ENCODE results near the gene CNRIP1. TPM values are rescaled to one million over a fixed set of nuclear protein-coding genes. Genes with fewer than 3 reads are reported as not detected.
"Not testable (repeated sequence)": the region's sequence is repeated elsewhere in the genome, so short reads cannot be mapped to it uniquely, and the experiment has no call there.

The CNRIP1 gene
- total RNA-seq, 1 experiment from 2014 or later, result 7.2 TPM

DNA sequence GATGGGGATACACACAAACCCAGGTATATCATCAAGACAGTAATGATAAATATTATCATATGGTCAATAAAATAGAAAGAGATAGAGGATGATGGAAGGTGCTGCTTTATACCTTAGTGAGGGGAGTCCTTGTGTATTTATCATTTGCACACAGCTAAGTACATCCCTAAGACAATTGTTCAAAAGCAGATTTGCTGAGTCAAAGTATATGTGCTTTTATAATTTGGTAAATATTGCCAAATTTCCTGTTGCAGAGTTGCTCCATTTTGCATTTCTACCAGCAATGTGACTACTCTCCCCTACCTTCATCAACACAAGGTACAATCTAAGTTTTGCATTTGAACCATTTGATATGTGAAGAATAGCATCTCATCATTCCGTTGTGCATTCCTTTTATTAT is 22.7 kb upstream of the CNRIP1 start:
- in situ Hi-C loops (cut with HindIII; ENCODE audit: low pct_unique_long_range_greater_than_20kb, low sequenced_read_pairs), result no loop called here
- DNase-seq (ENCODE audit: low read depth), result no peak

DNA sequence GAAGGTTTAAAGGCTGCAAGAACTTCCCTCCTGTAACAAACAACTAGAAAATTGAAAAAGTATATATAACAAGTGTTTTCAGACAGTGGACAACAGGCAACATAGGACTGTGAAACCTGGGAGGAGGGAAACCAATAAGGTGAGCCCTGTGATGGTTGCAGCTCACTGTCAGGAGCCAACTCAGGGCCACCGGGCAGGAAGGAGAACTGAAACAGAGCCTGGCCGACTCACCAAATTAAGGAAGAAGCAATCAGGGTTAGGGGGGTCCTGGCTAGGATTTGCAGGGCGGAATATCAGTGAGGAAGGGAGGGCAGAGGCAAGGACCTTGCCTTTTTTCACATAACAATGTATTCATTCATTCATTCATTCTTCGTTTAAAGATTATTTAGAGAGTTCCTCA is 21.8 kb upstream of the CNRIP1 start:
- DNase-seq (ENCODE audit: low read depth), result no peak

DNA sequence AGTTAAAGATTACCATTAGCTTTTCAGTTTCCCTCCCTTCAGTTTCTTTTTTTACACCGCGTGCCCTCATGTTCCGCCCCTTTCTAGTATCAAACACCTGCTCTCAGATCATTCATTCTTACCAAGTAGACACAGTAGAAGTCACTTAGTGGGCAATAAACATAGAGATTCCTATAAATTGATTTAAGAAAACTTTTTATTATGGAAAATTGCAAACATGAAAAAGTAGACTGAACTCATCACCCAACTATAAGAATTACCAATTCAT is 21.2 kb upstream of the CNRIP1 start:
- in situ Hi-C loops (cut with HindIII; ENCODE audit: low pct_unique_long_range_greater_than_20kb, low sequenced_read_pairs), result no loop called here

More for the DNA sequence above, 21.8 kb upstream of the CNRIP1 start:
- in situ Hi-C loops (cut with HindIII; ENCODE audit: low pct_unique_long_range_greater_than_20kb, low sequenced_read_pairs), result no loop called here

DNA sequence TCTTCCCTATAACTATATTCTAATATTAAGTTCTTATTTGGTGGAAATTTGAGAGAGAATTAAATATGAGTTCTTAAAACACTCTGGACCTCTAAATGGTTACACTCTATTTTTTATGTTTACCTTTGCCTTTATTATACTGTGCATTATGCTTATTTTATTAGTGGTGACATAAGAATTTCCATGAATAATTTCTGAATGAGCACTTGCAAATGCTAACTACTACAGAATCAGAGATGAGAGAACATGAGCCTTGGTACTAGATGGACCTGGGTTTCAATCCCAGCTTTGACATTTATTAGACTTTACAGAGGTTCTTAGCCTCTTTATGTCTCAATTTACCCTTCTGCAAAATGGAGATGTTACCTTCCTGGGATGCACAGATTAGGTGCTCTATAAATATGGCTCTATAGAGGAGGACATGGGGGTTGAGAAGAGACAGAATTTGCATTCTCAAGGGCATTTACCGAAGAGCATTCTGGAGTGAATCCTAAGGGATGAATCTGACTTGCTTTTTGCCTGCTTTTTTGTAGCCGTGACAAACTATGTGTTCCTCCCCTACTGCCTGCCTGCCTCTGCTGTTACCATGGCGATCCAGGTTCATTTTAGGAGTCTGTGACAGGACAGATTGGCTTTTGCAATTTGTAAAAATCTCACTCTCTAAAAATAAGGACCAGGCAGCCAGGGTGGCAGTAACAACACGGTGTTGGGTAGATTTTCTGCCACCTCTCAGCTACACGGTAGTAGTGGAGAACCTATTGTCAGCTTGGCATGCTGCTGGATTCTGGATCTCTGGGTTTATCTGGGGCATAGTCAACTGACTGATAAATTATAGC is 20.7 kb upstream of the CNRIP1 start:
- no peak for DNase-seq (ENCODE audit: low read depth)
- in situ Hi-C loops (cut with HindIII; ENCODE audit: low pct_unique_long_range_greater_than_20kb, low sequenced_read_pairs), result no loop called here

More for the DNA sequence above, 21.2 kb upstream of the CNRIP1 start:
- DNase-seq (ENCODE audit: low read depth), result no peak

DNA sequence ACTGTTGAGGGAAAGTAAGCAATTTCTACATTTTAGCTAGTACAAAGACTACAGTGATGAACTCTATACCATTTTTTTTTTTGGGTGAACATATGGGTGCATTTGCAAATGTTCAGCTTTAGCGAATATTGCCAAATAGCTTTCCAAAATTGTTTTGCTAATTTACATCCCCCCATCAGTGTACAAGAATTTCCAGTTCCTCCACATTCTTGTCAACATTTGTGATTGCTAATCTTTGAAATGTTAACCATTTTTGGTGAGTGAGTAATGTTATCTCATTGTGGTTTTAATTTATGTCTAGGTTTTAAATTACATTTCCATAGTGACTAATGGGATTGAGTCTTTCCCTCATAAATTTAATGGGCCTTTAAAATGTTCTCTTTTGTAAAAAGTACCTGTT is 16.4 kb upstream of the CNRIP1 start:
- DNase-seq (ENCODE audit: low read depth), result no peak
- in situ Hi-C loops (cut with HindIII; ENCODE audit: low pct_unique_long_range_greater_than_20kb, low sequenced_read_pairs), result no loop called here

DNA sequence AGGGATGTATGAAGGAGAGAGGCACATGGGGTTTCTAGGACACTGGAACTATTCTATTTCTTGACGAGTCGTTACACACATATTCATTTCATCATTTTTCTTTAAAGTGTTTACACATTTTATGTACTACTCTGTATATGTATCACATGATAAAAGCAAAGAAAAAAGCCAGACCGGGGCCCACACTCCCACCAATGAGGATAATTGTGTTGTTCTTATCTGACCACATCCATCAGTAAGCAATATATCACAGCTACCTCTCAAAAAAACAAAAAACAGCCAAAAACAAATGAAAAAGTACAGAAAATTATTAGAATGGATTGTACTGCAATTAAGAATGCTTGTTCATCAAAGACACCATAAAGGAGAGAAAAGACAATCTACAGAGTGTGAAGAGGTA is 14.2 kb upstream of the CNRIP1 start:
- DNase-seq (ENCODE audit: low read depth), result no peak
- in situ Hi-C loops (cut with HindIII; ENCODE audit: low pct_unique_long_range_greater_than_20kb, low sequenced_read_pairs), result no loop called here

DNA sequence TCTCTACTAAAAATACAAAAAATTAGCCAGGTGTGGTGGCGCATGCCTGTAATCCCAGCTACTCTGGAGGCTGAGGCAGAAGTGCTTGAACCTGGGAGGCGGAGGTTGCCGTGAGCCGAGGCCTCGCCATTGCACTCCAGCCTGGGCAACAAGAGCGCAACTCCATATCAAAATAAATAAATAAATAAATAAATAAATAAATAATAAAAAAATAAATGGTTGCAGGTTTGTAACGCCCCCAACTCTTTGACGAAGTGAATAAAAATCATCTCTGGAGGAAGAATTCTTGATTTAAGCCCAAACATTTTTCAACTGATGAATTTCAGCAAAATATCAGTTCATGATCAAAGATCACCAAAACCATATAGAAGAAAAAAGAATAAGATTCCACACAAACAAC is 13.3 kb upstream of the CNRIP1 start:
- no peak for DNase-seq (ENCODE audit: low read depth)
- in situ Hi-C loops (cut with HindIII; ENCODE audit: low pct_unique_long_range_greater_than_20kb, low sequenced_read_pairs), result no loop called here

DNA sequence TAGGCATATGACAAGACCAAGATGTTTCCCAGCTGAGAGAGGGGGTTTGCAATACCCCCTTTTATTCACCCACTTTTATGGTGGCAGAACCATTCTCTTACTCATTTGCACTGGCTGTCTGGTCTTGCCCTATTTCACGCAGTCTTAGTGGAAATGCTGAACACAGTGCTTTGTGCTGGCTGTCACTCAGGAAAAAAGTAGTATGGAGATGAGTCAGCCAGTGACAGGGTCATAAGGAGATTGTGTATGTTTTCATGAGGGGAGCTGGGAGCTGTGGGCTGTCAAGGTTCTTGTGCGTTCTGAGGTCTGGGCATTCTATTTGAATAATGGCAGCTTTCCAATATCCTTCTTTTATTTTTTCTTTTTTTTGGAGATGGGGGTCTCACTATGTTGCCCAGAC is 10.9 kb upstream of the CNRIP1 start:
- in situ Hi-C loops (cut with HindIII; ENCODE audit: low pct_unique_long_range_greater_than_20kb, low sequenced_read_pairs), result no loop called here
- DNase-seq (ENCODE audit: low read depth), result no peak

DNA sequence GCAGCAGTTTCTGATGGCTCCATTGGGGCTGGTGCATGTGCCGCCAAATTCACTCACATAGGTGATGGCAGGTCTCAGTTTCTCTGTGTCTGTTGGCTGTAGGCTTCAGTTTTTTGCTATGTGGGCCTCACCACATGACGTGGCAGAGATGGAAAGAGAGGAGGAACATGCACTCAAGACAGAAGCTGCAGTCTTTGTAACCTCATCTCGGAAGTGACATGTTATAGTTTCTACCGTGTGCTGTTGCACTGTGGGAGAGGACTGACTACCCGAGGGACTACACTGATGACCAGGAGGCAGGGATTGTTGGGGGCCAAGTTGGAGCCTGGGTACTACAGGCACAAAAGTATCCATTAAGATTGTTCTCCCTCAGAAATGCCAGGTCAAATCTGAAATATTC is 9.2 kb upstream of the CNRIP1 start:
- no peak for DNase-seq (ENCODE audit: low read depth)
- in situ Hi-C loops (cut with HindIII; ENCODE audit: low pct_unique_long_range_greater_than_20kb, low sequenced_read_pairs), result no loop called here

DNA sequence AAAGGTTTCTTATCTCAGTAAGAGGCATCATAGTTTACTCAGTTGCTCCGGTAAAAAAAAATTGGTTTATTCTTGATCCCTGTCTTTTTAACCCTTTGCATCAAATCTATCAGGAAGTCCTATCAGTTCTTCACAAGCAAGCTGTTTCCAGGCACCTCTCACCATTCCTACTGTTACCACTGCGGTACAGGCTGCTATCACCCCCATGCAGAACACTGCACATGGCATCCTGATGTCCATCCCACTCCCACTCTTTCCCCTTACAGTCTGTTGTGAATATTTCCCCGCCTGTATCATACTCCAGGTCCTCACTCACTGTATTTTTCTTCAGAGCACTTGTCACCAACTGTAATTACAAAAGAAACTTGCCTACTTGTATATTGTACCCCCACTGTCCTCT is 5.3 kb upstream of the CNRIP1 start:
- DNase-seq (ENCODE audit: low read depth), result no peak
- in situ Hi-C loops (cut with HindIII; ENCODE audit: low pct_unique_long_range_greater_than_20kb, low sequenced_read_pairs), result no loop called here

DNA sequence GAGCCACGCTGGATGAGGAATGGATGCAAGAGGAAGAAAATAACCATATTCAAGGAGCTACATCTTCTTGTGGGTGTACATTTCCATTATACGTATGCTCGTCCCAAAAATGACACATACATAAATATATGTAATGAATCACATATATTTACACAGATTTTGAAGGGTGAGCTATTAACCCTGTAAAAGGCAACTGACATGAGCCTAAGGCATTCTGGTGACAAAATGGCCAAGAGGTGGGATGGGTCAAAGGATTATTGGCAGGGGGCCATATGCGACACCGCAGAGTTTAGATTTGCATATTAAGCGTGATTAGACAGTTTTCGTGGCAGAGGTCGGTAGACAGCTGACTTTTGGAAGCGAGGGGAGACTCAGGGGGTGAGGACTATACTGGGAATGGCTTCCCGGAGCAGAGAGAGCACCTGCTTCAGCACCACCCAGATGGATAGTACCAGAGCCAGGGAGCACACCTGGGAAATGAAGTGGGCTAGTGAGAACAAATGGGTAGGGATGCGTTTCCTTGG is 431 bp upstream of the CNRIP1 start:
- in situ Hi-C loops (cut with HindIII; ENCODE audit: low pct_unique_long_range_greater_than_20kb, low sequenced_read_pairs), result no loop called here
- DNase-seq (ENCODE audit: low read depth), result peak; percentile 63

DNA sequence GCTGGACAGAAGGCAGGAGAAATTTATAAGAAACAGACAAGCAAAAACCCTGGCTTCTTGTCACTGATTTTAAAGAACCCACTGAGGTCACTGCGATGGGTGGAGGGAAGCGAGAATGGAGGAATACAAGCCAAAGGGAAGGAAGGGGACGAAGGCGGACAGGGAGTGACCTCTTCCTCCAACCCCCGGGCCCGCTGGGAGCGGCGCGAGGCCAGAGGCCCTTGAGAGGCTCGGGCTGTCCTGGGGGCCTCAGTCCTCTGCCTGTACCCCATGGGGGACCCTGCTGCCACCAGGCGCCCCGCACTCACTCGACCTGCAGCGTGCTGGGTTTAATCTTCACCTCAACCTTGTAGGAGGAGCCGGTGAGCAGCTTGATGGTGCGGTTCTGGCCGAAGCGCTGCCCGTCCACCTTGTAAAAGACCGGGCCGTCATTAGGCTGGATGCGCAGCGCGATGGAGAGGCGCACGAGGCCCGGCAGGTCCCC is 793 bp downstream of the CNRIP1 start:
- peak; percentile 2 for DNase-seq (ENCODE audit: low read depth)
- in situ Hi-C loops (cut with HindIII; ENCODE audit: low pct_unique_long_range_greater_than_20kb, low sequenced_read_pairs), result no loop called here

DNA sequence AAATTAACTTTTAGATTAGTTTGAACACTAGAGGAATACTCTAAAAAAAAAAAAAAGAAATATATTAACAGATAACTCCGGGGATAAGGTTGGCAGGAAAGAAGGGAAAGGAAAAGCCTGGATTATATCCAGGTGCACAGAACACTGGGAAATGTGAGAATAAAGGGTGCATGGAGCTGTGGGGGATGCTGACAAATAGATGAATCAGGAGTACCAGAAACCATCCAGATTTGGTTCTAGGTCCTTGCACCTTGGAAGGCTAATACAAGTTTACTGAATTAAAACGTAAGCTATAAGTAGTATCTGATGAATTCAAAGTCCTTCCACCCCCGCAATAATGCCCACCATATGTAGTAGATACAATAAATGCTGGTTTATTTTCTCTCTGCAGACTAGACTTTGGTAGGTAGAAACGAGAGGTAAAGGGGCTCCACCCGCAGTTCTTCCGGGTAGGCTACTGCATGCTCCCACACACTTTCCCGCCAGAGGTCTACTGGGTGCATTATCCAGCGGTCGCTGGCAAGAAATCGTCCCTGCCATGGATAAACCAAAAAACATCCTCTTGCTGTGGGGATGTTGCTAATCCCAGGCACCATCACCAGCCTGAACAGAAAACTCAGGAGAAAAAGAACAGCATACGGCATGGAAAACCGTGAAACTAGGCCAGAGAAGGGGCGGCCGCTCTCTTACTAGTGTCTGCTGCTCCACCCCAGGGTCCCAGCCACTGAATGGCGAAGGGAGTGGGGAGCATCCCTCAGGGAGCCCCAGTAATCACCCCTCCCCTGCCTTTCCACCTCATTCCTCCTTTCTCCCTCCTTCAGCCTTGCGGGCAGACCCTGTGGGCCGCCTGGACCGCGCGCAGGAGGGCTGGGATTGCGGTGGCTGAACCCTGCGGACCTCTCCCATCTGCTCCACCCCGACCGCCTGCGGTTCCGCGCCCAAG is 1.5 kb downstream of the CNRIP1 start:
- in situ Hi-C loops (cut with HindIII; ENCODE audit: low pct_unique_long_range_greater_than_20kb, low sequenced_read_pairs), result no loop called here
- no peak for DNase-seq (ENCODE audit: low read depth)

DNA sequence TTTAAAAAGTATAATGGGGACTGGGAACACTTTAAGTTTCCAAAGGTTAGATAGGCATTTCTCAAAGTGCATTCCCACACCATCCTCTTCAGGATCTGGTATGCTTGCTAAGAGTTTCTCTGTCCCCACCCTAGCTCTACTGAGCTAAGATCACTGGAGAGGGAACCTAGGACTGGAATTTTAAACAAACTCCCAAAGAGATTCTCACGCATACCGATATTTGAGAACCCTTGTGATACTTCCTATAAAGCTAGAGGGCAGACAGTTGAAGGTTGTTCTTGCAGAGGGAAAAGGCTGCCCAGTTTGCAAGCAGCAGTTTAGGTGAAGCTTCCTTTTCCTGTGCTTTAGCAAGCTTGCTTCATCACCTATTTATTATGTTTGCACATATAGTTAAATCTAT is 3.6 kb downstream of the CNRIP1 start:
- in situ Hi-C loops (cut with HindIII; ENCODE audit: low pct_unique_long_range_greater_than_20kb, low sequenced_read_pairs), result no loop called here
- no peak for DNase-seq (ENCODE audit: low read depth)

DNA sequence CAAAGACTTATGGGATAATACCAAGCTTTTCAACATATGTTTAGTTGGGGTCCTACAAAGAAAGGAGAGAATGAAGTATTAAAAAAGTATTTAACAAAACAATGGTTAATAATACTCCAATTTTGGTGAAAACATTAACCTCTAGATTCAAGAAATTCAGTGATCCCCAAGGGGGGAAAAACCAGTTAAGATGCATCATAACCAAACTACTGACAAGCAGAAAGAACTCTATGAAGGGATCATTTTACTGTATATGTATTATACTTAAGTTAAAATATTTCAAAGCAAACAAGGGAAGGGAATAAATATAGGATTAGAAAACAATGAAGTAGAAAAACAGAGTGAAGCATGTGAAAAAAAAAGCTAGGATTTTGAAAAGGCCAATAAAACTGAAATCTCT is 8.7 kb downstream of the CNRIP1 start:
- no peak for DNase-seq (ENCODE audit: low read depth)
- in situ Hi-C loops (cut with HindIII; ENCODE audit: low pct_unique_long_range_greater_than_20kb, low sequenced_read_pairs), result no loop called here

DNA sequence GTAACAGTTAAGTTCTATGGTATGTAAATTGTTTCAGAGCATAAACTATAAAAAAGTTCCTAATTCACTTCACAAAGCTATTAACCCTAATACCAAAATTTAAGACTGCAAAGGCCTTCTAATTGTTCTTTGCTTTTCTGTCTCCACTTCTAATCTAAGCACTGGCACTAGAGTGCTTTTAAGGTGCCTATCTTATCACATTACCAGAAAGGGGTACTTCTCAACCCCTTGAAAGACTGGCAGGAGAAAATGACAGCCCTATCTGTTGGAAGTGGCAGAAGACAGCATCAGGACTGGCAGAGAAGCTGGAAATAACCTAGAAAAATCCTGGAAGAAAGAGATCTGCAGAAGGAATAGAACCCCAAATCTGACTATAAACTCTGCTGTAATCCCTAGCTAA is 10.3 kb downstream of the CNRIP1 start:
- in situ Hi-C loops (cut with HindIII; ENCODE audit: low pct_unique_long_range_greater_than_20kb, low sequenced_read_pairs), result no loop called here
- no peak for DNase-seq (ENCODE audit: low read depth)

DNA sequence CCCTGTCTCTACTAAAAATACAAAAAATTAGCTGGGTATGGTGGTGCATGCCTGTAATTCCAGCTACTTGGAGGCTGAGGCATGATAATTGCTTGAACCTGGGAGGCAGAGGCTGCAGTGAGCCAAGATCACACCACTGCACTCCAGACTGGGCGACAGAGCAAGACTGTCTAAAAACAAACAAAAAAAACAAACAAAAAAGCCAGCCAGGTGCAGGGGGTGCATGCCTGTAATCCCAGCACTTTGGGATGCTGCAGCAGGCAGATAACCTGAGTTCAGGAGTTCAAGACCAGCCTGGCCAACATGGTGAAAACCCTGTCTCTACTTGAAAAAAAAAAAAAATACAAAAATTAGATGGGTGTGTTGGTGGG is 15.9 kb downstream of the CNRIP1 start:
- in situ Hi-C loops (cut with HindIII; ENCODE audit: low pct_unique_long_range_greater_than_20kb, low sequenced_read_pairs); DNase-seq (ENCODE audit: low read depth): not testable (repeated sequence)

DNA sequence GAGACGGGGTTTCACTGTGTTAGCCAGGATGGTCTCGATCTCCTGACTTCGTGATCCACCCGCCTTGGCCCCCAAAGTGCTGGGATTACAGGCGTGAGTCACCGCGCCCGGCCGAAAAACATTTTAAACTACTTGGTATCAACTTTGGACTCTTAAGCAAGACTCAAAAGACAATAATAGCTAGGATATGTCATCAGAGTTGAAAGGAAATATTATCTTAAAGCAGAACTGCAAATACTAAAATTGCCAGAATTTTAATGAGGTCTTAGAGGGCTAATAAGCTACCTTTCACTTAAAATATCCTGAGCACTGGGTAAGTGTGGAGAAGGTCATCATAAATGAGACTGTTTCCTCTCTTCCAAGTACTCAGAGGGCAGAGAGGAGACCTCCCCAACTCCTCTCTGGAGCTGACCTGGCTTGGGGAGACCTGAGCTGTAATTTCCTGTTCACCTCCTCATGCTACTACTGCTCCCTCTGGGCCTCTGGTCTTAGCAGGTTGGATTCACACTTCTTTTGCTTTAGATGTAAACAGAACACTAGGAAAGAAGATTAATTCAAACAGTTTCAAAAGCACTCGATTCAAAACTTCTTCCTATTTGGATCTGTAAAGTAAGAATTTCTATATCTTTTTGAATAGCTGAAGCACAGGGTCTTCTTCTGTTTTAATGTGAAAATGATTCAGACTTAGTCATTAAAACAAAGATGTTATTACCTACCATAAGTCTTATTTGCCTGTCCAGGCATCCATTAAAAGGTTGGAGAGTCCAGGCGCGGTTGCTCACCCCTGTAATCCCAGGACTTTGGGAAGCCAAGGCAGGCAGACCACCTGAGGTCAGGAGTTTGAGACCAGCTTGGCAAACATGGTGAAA is 16.5 kb downstream of the CNRIP1 start:
- no peak for DNase-seq (ENCODE audit: low read depth)
- in situ Hi-C loops (cut with HindIII; ENCODE audit: low pct_unique_long_range_greater_than_20kb, low sequenced_read_pairs), result no loop called here

All from Caki2 (cell line).